Fibroblast of skin of back (primary cell): ENCODE data around the gene DCTN5.

Source experiments
- DNase-seq: peaks from one replicate; pipeline ENCODE4 v3.0.0-alpha.2; 2013

DCTN5 gene

GRCh38 chr16:23663918-23664317 lies 22.7 kb downstream of the DCTN5 start:
- no peak for DNase-seq

GRCh38 chr16:23666571-23667354 lies 25.5 kb downstream of the DCTN5 start:
- DNase-seq = no peak

- no peak for DNase-seq
Observed at GRCh38 chr16:23667355-23667659, 26.0 kb downstream of the DCTN5 start.

- no peak for DNase-seq
Observed at GRCh38 chr16:23668225-23668624, 27.0 kb downstream of the DCTN5 start.

DNA sequence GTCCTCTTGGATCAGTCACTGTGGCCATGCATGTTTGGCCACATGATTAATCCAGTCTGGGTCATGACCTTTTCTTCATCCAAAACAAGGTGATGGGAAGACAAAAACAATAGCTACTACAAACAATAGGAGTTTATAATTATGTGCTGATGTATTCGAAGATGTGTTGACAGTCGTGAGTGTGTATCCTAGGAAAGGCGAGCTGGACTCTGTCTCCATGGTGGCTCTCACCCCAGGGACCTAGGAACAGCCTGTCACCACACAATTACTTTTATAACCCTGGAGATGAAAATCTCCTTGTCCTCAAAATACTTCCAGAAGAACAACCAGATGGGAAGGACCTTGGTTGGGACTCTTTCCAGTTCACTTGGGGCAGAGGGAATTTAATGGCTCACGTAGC lies 27.6 kb downstream of the DCTN5 start:
- DNase-seq = no peak

DNA sequence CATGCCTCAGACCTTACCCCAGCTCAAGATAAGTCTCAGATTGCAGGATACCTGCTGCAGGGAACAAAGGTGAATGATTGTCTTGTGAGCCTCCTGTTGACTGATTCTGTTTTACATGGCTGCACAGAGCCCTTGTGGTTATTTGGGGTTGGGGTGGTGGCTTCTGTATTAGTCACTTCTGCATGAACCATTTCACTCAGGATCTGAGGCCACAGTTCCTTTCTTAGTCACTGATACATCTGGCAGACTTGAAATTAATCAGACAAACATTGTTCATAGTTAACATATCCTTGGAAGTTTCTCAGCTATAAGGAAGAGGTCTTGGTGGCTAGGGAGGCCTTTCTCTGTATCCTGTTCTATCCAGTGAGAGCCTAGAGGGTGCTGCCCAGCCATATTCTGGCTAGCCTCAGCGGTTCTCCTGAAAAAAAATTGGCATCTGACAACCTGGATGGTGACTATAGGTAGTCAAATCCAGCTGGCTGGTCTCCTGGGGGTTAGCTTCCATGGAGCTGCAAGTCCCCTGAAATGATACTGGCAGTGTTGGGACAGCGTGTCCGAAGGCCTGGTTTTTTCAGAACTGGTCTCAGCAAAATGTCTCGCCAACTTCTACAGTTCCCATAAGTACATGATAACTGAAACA lies 29.0 kb downstream of the DCTN5 start:
- peak; percentile 77 for DNase-seq

GRCh38 chr16:23673971-23674614 lies 32.8 kb downstream of the DCTN5 start:
- DNase-seq = no peak

DNA sequence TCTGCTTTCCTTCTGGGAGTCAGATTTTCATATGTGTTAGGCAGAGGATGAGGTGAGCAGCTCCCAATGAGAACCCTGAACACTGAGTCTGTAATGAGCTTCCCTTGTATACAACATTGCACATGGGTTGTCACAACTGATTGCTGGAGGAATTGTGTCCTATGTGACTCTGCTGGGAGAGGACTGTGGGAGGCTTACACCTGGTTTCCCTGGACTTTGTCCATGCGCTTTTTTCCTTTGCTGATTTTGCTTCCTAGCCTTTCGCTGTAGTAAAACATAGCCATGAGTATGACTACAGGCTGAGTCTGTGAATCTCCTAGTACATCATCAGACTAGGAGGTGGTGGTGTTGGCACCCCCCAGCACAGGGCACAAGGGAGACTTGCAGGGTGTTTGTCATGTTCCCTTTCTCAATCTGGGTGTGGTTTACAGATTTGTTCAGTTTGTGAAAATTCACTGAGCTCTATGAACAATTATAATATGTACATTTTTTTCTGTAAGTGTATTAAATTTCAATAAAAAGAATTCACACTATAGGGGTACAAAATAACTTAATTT lies 35.7 kb downstream of the DCTN5 start:
- no peak for DNase-seq

GRCh38 chr16:23678430-23679273 lies 37.4 kb downstream of the DCTN5 start, which contains the start of gene PLK1:
TSS of gene PLK1 (plus strand) at chr16:23678889. CDS start at chr16:23678933, 44 bp downstream.
- DNase-seq = peak; percentile 89

GRCh38 chr16:23679274-23679985 lies 38.2 kb downstream of the DCTN5 start:
- DNase-seq = peak; percentile 54

GRCh38 chr16:23679986-23680336 lies 38.7 kb downstream of the DCTN5 start:
- no peak for DNase-seq

DNA sequence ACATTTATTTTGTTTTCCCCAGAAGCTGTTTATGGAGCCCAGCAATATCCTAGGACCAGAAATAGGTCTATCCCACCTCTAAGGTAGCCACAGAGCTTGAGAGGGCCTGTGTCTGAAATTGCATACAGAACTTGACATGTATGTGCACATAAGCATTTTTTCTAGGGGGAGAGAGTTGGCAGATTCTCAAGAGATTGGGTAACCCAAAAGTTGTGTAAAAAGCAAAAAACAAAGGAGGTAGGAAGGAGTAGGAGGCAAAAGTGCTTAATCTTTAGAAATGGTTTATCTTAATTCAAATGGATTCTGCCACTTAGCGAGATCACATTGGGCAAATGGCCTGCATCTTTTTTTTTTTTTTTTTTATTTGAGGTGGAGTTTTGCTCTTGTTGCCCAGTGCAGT lies 40.9 kb downstream of the DCTN5 start:
- DNase-seq = no peak

- DNase-seq = no peak
Observed at GRCh38 chr16:23683487-23683886, 42.2 kb downstream of the DCTN5 start.

GRCh38 chr16:23687034-23687808 lies 46.0 kb downstream of the DCTN5 start:
- no peak for DNase-seq

- DNase-seq = no peak
Observed at GRCh38 chr16:23689442-23690187, 48.3 kb downstream of the DCTN5 start.

GRCh38 chr16:23690771-23691482 lies 49.7 kb downstream of the DCTN5 start:
- no peak for DNase-seq

GRCh38 chr16:23691483-23692189 lies 50.4 kb downstream of the DCTN5 start:
- DNase-seq = peak; percentile 28

DNA sequence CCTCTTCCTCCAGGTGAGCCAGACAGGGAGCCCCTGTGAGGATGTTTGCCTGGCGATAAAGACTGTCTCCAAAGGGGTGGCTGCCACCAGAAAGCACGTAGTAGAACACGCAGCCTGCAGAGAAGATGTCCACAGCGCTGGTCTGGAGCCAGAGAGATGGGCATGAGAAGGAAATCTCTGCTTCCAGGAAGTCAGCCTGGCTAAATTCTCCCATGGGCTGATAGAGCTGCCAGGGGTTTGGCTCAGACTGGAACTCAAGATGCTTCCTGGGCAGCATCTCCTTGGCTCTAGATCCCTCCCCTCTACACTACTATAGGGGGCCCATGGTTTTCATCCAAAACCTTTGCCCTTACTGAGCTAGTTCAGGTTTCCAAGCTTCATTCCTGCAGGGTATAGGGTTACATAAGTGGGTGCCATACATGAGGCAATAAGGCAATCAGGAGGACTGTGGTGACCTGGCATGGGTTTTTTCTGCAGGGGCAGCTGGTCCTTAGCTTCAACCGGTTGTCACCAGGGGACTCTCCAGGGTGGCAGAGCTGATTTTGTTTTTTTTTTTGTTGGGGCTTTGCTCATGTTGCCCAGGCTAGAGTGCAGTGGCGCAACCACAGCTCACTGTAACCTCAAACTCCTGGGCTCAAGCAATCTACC lies 51.0 kb downstream of the DCTN5 start:
- no peak for DNase-seq

DNA sequence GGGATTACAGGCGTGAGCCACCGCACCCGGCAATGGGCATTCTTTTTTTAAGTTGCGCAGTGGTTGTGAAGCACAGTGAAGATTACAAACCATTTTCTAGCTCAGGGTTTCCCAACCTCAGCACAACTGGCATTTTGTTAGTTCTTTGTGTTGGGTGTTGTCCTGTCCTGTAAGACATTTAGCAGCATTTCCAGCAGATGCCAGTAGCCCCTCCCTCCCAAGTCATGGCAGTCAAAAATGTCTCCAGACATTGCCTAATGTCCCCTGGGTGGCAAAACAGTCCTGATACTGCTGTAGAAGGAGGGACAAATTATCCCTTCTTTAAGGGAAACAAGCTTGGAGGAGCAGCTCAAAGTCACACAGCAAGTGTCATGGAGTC lies 53.0 kb downstream of the DCTN5 start:
- DNase-seq = no peak
